ENCODE data around the gene ZBTB43.

DNA sequence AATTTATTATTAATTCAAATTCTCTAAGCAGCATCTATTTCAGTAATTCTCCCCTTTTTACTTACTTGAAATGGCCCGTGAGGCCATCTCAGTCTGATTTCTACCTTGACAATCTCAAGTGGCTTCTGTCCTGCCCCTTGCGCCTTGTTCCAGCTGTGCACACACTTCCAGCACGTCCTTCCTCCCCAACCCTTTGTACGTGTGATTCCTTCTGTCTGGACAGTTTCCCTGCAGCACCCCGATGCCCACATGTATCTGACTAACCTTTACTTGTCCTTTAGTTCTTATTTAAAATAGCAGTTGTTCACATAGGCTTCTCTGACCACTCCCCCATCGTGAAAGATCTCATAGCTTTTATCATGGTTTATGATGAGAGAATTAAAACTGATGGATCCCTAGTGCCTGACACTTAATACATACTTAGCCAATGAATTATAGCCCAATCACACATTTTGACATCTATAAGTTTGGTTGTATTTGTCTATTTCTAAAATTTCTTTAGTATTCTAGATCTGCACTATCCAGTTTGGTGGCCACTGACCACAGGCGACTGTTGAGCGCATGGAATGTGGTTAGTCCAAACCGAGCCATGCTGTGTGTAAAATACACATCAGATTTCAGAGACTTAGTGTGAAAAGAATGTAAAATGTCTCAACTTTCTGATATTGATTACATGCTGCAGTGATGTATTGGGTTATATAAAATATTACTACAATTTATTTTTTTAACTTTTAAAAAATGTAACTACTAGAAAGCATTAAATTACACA lies 69.9 kb downstream of the ZBTB43 start:
- TF ChIP-seq CBFB (IDR thresholded peaks at IDR 0.05; ENCODE audit: low read depth) (no peak), ZNF274 (IDR thresholded peaks at IDR 0.05; ENCODE audit: insufficient read depth, insufficient read length) (no peak), EZH2 (IDR thresholded peaks at IDR 0.05; ENCODE audit: borderline replicate concordance, control insufficient read depth, low read depth, low read length) (no peak)
- TF ChIP-seq, protein P1, sequence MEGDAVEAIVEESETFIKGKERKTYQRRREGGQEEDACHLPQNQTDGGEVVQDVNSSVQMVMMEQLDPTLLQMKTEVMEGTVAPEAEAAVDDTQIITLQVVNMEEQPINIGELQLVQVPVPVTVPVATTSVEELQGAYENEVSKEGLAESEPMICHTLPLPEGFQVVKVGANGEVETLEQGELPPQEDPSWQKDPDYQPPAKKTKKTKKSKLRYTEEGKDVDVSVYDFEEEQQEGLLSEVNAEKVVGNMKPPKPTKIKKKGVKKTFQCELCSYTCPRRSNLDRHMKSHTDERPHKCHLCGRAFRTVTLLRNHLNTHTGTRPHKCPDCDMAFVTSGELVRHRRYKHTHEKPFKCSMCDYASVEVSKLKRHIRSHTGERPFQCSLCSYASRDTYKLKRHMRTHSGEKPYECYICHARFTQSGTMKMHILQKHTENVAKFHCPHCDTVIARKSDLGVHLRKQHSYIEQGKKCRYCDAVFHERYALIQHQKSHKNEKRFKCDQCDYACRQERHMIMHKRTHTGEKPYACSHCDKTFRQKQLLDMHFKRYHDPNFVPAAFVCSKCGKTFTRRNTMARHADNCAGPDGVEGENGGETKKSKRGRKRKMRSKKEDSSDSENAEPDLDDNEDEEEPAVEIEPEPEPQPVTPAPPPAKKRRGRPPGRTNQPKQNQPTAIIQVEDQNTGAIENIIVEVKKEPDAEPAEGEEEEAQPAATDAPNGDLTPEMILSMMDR (IDR thresholded peaks at IDR 0.05 in 2 of 3, conservative IDR thresholded peaks at IDR 0.05 in 1 of 3; ENCODE audit: control insufficient read depth in 2 of 3, extremely low read depth in 1 of 3, insufficient read depth in 1 of 3, low read depth in 3 of 3, low read length in 3 of 3) = no peak
- TF ChIP-seq, protein P2, sequence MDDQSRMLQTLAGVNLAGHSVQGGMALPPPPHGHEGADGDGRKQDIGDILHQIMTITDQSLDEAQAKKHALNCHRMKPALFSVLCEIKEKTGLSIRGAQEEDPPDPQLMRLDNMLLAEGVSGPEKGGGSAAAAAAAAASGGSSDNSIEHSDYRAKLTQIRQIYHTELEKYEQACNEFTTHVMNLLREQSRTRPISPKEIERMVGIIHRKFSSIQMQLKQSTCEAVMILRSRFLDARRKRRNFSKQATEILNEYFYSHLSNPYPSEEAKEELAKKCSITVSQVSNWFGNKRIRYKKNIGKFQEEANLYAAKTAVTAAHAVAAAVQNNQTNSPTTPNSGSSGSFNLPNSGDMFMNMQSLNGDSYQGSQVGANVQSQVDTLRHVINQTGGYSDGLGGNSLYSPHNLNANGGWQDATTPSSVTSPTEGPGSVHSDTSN (IDR thresholded peaks at IDR 0.05; ENCODE audit: insufficient replicate concordance, low read depth, low read length) = no peak
